HG02610 (cell line): ENCODE data around the gene CLTC.
A peak's percentile ranks its signal among the peaks of the same experiment; 100 is the strongest.

Source experiments
- ATAC-seq: cut with Tn5 transposase; IDR thresholded peaks from one replicate; pipeline ENCODE4 v1.9.1; 2021; ENCODE audit warnings: mild to moderate bottlenecking, moderate library complexity; ENCODE audit not compliant: unreplicated experiment

CLTC gene

DNA sequence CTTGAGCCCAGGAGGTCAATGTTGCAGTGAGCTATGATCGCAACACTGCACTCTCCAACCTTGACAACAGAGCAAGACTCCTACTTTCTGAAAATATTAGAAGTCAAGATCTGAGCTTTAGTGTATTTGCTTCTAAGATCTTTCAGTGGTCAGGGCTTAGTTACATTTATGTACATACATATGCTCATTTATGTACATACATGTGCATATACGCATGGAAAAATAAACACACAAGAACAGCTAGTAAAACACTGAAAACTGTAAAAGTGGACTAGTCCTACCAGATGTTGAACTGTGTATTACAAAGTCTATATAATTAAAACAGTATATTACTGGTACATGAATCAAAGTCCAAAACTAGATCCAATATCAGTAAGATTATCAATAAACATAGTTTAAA, 59.2 kb downstream of the CLTC start:
- ATAC-seq, result no peak

- no peak for ATAC-seq
Observed at GRCh38 chr17:59680314-59680713, 60.6 kb downstream of the CLTC start.

- no peak for ATAC-seq
Observed at GRCh38 chr17:59683283-59683682, 63.6 kb downstream of the CLTC start.

DNA sequence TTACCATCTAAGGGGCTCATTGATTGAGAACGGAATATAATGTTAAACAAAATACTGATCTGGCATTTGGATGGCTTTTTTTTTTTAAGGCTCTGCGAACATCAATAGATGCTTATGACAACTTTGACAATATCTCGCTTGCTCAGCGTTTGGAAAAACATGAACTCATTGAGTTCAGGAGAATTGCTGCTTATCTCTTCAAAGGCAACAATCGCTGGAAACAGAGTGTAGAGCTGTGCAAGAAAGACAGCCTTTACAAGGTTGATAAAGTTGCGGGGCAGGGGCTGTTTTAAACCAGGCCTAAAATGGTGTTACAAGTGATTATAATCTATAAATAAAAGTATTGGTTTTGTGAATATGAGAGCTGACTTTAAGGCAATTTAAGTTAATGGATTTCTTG, 65.3 kb downstream of the CLTC start:
- no peak for ATAC-seq

DNA sequence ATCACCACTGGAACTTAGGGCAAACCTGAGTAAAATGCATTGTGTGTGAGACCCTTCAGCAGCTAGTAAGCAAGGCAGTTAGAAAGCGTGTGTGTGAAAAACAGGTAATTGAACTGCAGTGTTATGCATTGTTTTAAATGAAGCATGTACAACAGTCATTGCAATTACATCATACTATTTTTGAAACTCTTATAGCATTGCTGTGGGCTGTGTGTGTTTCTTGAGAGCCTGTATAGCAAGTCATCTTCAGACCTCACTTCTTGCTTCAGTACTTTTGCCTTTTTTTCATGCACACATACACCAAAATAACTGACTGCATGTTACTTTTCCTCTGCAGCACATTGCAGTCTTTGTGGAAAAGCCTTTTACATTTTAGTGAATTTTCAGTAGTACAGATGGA, 68.3 kb downstream of the CLTC start:
- ATAC-seq, result no peak

DNA sequence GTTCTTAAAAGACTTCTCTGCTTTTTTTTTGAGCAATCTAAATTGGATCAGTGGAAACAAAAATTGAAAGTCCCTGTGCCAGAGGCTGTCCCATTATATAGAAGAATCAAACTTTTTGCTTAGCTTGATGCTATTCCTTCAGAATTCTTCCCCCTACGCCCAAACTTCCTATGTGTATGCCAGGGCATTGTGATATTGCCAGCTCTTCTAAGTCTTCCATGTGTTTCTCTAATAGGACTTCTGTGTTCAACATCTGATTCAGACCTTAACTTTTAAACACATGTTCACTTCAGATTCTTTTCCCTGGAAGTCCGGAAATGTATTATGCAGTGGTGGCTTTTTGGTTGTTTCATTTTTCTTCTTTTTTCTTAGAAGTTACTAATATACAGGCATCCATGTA, 68.8 kb downstream of the CLTC start:
- no peak for ATAC-seq

GRCh38 chr17:59693582-59693981, 73.9 kb downstream of the CLTC start:
- no peak for ATAC-seq

GRCh38 chr17:59694344-59694743, 74.6 kb downstream of the CLTC start:
- ATAC-seq, result no peak

DNA sequence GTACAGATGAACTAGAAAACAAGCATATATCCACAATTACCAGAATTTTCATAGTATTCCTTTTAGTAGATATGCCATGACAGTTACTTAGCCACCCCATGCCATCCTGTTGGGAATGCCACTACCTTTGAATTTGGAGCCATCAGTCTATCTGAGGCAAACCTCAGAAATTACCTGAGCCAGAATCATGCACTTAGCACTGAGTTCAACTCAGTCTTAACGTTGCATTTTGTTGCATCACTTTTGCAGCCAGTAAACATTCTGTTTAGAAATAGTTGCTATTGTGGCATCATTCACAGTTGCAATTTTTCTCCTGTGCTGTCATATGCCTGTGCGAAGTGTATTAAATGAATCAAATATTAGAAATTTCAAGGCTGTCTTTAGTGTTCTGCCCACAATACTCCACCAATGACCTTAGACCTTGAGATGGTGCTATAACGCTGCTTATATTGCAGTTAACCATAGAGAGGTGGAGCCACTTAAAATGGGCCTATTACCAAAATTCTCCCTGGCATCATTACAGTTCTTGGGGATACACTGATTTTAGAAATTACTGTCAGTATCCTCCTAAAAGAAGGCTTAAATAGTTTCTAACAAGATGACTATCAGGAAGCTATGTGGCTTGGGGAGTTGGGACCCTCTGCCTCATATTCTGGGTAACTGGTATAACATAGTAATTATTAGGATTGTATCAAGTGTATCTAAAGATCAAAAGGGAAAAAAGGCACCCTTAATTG, 76.4 kb downstream of the CLTC start:
- no peak for ATAC-seq

DNA sequence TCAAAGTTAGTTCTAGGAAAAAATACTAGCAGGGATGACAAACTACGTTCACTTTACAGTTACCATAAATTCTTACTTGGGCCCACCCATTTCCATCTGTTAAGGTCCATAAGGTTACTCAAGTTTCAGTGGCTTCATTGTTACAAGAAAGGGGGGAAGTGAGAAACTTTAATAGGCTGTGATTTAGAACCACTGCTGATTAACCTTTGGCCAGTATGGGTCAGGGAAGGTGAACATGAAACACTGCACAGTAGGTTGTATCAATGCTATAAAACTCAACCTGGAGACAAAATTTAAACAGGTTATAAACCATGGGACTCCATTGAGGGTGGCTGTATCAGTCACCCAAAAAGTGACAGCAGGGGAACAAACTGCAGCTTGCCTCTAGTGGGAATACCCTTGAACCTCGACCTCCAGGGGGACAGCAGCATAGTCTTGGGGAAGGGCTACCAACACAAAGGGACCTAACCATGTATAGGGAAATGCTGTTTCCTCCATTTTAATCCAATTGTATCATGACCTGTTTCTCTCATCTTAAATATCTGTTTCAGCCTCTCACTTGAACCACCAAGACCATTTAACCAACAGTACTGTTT, 77.1 kb downstream of the CLTC start:
- no peak for ATAC-seq

DNA sequence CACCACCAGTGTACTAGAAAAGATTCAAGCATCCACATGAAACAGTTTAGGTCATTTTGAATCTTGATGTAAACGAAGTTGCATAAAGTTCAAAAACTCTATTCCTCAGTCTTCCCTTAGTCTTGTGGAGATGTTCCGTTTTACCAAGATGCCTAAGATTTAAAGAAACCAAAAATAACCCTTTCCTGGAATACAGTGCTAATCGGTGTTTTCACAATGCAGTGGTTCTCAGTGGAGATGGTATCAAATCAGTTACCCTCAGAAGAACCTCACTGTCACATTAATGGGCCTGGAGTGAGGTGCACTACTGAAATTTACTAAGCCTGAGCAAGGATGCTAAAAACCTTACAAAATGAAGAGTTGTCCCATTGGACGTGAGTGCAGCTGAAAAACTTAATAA, 78.4 kb downstream of the CLTC start:
- no peak for ATAC-seq

- no peak for ATAC-seq
Observed at GRCh38 chr17:59699218-59699617, 79.5 kb downstream of the CLTC start.

- ATAC-seq, result no peak
Observed at GRCh38 chr17:59699786-59700185, 80.1 kb downstream of the CLTC start.

DNA sequence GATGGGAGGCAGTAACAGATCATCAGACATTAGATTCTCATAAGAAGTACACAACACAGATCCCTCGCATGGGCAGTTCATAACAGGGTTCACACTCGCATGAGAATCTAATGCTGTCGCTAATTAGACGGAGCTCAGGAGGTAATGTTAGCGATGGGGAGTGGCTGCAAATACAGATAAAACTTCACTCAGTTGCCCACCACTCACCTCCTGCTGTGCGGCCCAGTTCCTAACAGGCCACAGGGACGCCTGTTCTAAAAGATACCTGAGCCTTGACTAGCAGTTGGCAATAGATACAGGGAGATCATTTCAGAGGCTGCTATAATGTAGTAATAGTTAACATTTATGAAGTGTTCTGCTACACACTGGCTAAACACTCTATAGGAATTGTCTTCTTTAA, 82.6 kb downstream of the CLTC start:
- no peak for ATAC-seq

GRCh38 chr17:59707149-59707970, 87.7 kb downstream of the CLTC start, which contains the start of the genes PTRH2 and VMP1:
TSS of gene PTRH2 (minus strand) at chr17:59707430. CDS start at chr17:59697978, 9,452 bp downstream.
TSS of gene VMP1 (plus strand) at chr17:59707654. CDS start at chr17:59731447, 23,793 bp downstream.
- ATAC-seq, result peak; percentile 97

DNA sequence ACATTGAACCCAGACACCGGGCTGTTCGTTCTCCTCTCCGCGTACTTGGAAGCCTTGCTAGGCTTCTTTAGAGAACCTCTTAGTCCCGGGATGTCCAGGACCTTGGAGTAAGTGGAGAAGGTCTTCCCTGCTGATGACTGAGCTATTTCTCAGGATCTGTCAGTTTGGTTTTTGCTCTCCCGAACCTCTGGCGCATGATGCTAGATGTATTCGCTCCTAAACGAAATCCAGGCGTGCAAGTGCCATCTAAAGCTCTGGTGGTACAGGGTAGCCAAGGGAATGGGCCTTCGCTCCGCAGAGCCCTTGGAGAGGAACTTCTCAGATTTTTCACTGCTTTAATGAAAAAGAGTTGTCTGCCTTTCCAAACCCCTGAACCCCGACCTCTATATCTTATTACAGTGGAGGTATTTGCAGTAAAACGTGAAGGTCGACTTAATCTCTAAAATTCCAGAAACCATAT, 88.3 kb downstream of the CLTC start:
- ATAC-seq, result no peak

GRCh38 chr17:59711936-59712335, 92.2 kb downstream of the CLTC start:
- no peak for ATAC-seq

- no peak for ATAC-seq
Observed at GRCh38 chr17:59712862-59713261, 93.2 kb downstream of the CLTC start.

- no peak for ATAC-seq
Observed at GRCh38 chr17:59714255-59714654, 94.6 kb downstream of the CLTC start.

DNA sequence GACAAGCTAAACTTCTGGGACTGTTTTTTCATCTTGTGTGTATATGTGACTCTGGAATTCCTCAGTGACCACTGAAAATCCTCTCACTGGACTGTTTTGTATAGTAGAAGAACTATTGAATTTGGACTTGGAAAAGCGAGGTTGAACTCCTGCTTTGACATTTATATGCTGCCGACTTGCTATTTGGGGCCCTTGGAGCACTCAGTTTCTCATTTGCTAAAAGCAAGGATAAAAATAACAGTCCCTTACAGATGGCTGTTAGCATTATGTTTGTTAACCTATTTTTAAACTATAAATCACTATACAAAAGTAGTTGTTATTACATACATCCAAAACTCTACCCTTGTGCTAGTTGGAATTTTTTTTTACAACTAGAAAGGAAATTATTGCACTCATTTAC, 96.7 kb downstream of the CLTC start:
- ATAC-seq, result no peak

DNA sequence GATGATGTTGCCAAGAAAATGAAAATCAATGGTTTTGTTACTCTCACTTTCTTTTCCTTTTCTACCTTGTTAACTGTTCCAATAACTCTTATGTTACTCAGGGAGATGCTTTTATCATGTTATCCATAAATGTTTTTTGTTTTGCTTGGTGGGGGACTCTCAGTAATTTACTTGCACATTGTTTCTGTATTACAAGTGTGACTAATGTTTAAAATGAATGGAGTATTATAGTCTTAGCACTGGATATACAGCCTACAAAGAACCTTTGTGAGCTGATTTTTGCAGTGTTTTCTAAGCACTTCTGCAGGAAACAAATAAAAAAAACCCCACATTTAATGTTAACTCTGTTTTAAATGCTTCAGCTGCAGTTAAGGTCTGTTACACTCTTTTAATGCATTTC, 99.8 kb downstream of the CLTC start:
- no peak for ATAC-seq

GRCh38 chr17:59722623-59723022, 102.9 kb downstream of the CLTC start:
- ATAC-seq, result no peak
